WTC11 (cell line): Measurements from ENCODE around the gene CSNK2A2. TPM values are rescaled to one million over a fixed set of nuclear protein-coding genes. Genes with fewer than 3 reads are reported as not detected.

Source experiments
- ATAC-seq: fragments of 200-7000 bp; cut with Tn5 transposase; 2 replicates; pipeline ENCODE4 v1.10.0; 2021; ENCODE audit warnings: mild to moderate bottlenecking, moderate library complexity
- CTCF ChIA-PET: fragments of 300-600 bp; sonication (Branson Sonifier 250); formaldehyde crosslinking; loops from one replicate; lab custom pipeline; 2021; ENCODE audit warnings: antibody characterized with exemption; lab: Charles Lee
- POLR2A ChIA-PET: fragments of 350-600 bp; sonication (Branson Sonifier 250); formaldehyde crosslinking; loops from one replicate; lab custom pipeline; 2021; ENCODE audit warnings: antibody characterized with exemption; lab: Charles Lee
- DNase-seq: peaks from one replicate; pipeline ENCODE4 v3.0.0; 2021; ENCODE audit warnings: low spot score
- H3K27ac Mint-ChIP-seq: 2 replicates; pipeline ENCODE4 v1.8.0; 2021; ENCODE audit warnings: mixed read lengths
- H3K27me3 Mint-ChIP-seq: 2 replicates; pipeline ENCODE4 v1.8.0; 2021; ENCODE audit warnings: low read depth, mild to moderate bottlenecking, moderate library complexity, mixed read lengths
- H3K36me3 Mint-ChIP-seq: 2 replicates; pipeline ENCODE4 v1.8.0; 2021; ENCODE audit warnings: mixed read lengths
- H3K4me1 Mint-ChIP-seq: 2 replicates; pipeline ENCODE4 v1.8.0; 2022; ENCODE audit warnings: mixed read lengths
- H3K4me3 Mint-ChIP-seq: 2 replicates; pipeline ENCODE4 v1.8.0; 2021; ENCODE audit warnings: mild to moderate bottlenecking, moderate library complexity, mixed read lengths
- H3K9me3 Mint-ChIP-seq: 2 replicates; pipeline ENCODE4 v1.8.0; 2021; ENCODE audit warnings: mixed read lengths
- AFF4 ChIP-seq: sonication (generic); formaldehyde crosslinking; IDR thresholded peaks from 2 replicates; pipeline ENCODE4 v1.8.1; 2023; ENCODE audit warnings: mild to moderate bottlenecking, missing genetic modification reagents, borderline replicate concordance
- E2F4 ChIP-seq: sonication (generic); formaldehyde crosslinking; IDR thresholded peaks from 2 replicates; pipeline ENCODE4 v1.8.1; 2022; ENCODE audit warnings: low read depth, mild to moderate bottlenecking, moderate library complexity, missing genetic modification reagents, borderline replicate concordance
- ELF4 ChIP-seq: sonication (generic); formaldehyde crosslinking; IDR thresholded peaks from 2 replicates; pipeline ENCODE4 v1.8.1; 2022; ENCODE audit warnings: low read depth, mild to moderate bottlenecking, moderate library complexity, missing genetic modification reagents
- JAZF1 ChIP-seq: fragments of 250-450 bp; sonication (Bioruptor Pico); IDR thresholded peaks from 2 replicates; pipeline ENCODE4 v1.9.0; 2021; ENCODE audit warnings: moderate library complexity, mild to moderate bottlenecking, inconsistent platforms
- MYBL2 ChIP-seq: sonication (generic); formaldehyde crosslinking; IDR thresholded peaks from 2 replicates; pipeline ENCODE4 v1.8.1; 2023; ENCODE audit warnings: mild to moderate bottlenecking, moderate library complexity, missing genetic modification reagents
- OVOL2 ChIP-seq: fragments of 250-450 bp; sonication (Bioruptor Pico); IDR thresholded peaks from 2 replicates; pipeline ENCODE4 v1.9.0; 2021; ENCODE audit warnings: mild to moderate bottlenecking, borderline replicate concordance
- PREB ChIP-seq: sonication (generic); formaldehyde crosslinking; IDR thresholded peaks from 2 replicates; pipeline ENCODE4 v1.8.1; 2022; ENCODE audit warnings: mild to moderate bottlenecking, missing genetic modification reagents, moderate library complexity, borderline replicate concordance
- PRRX2 ChIP-seq: fragments of 250-450 bp; sonication (Bioruptor Pico); IDR thresholded peaks from 2 replicates; pipeline ENCODE4 v1.8.0; 2021; ENCODE audit warnings: mild to moderate bottlenecking
- RORB ChIP-seq: fragments of 250-450 bp; sonication (Bioruptor Pico); IDR thresholded peaks from 2 replicates; pipeline ENCODE4 v1.9.0; 2021; ENCODE audit warnings: mild to moderate bottlenecking
- SP1 ChIP-seq: sonication (generic); formaldehyde crosslinking; conservative IDR thresholded peaks from 2 replicates; pipeline ENCODE4 v1.8.1; 2022; ENCODE audit warnings: missing genetic modification reagents
- TEAD4 ChIP-seq: sonication (generic); formaldehyde crosslinking; IDR thresholded peaks from 2 replicates; pipeline ENCODE4 v1.8.0; 2022; ENCODE audit warnings: mild to moderate bottlenecking, missing genetic modification reagents
- USF1 ChIP-seq: sonication (generic); formaldehyde crosslinking; IDR thresholded peaks from 2 replicates; pipeline ENCODE4 v1.8.0; 2022; ENCODE audit warnings: mild to moderate bottlenecking, missing genetic modification reagents
- USF2 ChIP-seq: sonication (generic); formaldehyde crosslinking; IDR thresholded peaks from 2 replicates; pipeline ENCODE4 v1.8.1; 2023; ENCODE audit warnings: mild to moderate bottlenecking, missing genetic modification reagents, moderate library complexity
- ZBTB21 ChIP-seq: sonication (generic); formaldehyde crosslinking; IDR thresholded peaks from 2 replicates; pipeline ENCODE4 v1.8.1; 2023; ENCODE audit warnings: mild to moderate bottlenecking, missing genetic modification reagents, borderline replicate concordance
- ZBTB43 ChIP-seq: sonication (generic); formaldehyde crosslinking; IDR thresholded peaks from 2 replicates; pipeline ENCODE4 v1.8.1; 2023; ENCODE audit warnings: mild to moderate bottlenecking, missing genetic modification reagents
- ZNF263 ChIP-seq: sonication (generic); formaldehyde crosslinking; IDR thresholded peaks from 2 replicates; pipeline ENCODE4 v1.8.1; 2022; ENCODE audit warnings: low read depth, mild to moderate bottlenecking, moderate library complexity, missing genetic modification reagents
- ZNF512 ChIP-seq: sonication (generic); formaldehyde crosslinking; IDR thresholded peaks from 2 replicates; pipeline ENCODE4 v1.8.1; 2022; ENCODE audit warnings: missing genetic modification reagents, borderline replicate concordance
- ZNF671 ChIP-seq: fragments of 250-450 bp; sonication (Bioruptor Pico); IDR thresholded peaks from 2 replicates; pipeline ENCODE4 v1.8.0; 2021; ENCODE audit warnings: mild to moderate bottlenecking
- total RNA-seq: library from RNA; stranded (reverse); gene quantifications from 3 replicates; pipeline ENCODE4 v1.2.3, GENCODE V29; 2021

Gene CSNK2A2
- total RNA-seq, 1 experiment from 2014 or later = 114 TPM

GRCh38 chr16:58211846-58212245, 13.9 kb upstream of the CSNK2A2 start (continued):
- TF ChIP-seq ZBTB43 (no peak), ZNF671 (CRISPR knock-in tag) (no peak), ZNF263 (CRISPR knock-in tag) (no peak), USF1 (CRISPR knock-in tag) (no peak)

- no peak for DNase-seq
- no peaks in the 10 kb centered on the region; the same call in 1 of the 2 replicates for H3K9me3 Mint-ChIP-seq
- TF ChIP-seq OVOL2 = no peak
- no peak for TF ChIP-seq SP1 (CRISPR knock-in tag)
- no peak for TF ChIP-seq ZBTB21 (CRISPR knock-in tag)
- no peak for TF ChIP-seq PRRX2 (CRISPR knock-in tag)
- no peak for TF ChIP-seq TEAD4 (CRISPR knock-in tag)
- TF ChIP-seq ZNF512 = no peak
- no peak for TF ChIP-seq ELF4 (CRISPR knock-in tag)
- TF ChIP-seq PREB (CRISPR knock-in tag) = no peak
- no peak for TF ChIP-seq MYBL2 (CRISPR knock-in tag)
- no peak for TF ChIP-seq ZNF671 (CRISPR knock-in tag)
- TF ChIP-seq AFF4 (CRISPR knock-in tag) = no peak
- TF ChIP-seq E2F4 (CRISPR knock-in tag) = no peak
- no peak for TF ChIP-seq JAZF1 (CRISPR knock-in tag)
- TF ChIP-seq USF2 (CRISPR knock-in tag) = no peak
- no peak for TF ChIP-seq RORB (CRISPR knock-in tag)
- TF ChIP-seq, all 79 proteins: peak for 0
- Mint-ChIP-seq H3K4me3 (no peak overlapping the region), H3K27ac (no peak overlapping the region), H3K36me3 (no peaks in the 10 kb centered on the region), H3K27me3 (peaks cover 35% of the 10 kb centered on the region), H3K4me1 (peaks cover 5% of the 10 kb centered on the region)
- POLR2A ChIA-PET = no interaction called here
- CTCF ChIA-PET = no interaction called here
- ATAC-seq = no peak
Measured at GRCh38 chr16:58211245-58211644, 13.3 kb upstream of the CSNK2A2 start.
